T-helper 1 cell treated with Interleukin-12 subunit alpha and Interleukin-12 subunit beta and Interleukin-4 antibody, amounts not matched to agents 30 ng/mL and 1 ng/mL, for 36 hours (primary cell): ENCODE measurements around the gene ANO1. TPM values are rescaled to one million over a fixed set of nuclear protein-coding genes. Genes with fewer than 3 reads are reported as not detected.

Experiments
- intact Hi-C: fragments of 100-400 bp; cut with micrococcal nuclease; formaldehyde crosslinking; loops from one replicate; pipeline ENCODE4 v1.15.1; 2024
- total RNA-seq: library from RNA; stranded (reverse); gene quantifications from 2 replicates; pipeline ENCODE4 v1.2.3, GENCODE V29; 2022

ANO1 gene
- total RNA-seq, 1 donor from 2014 or later = not detected

DNA sequence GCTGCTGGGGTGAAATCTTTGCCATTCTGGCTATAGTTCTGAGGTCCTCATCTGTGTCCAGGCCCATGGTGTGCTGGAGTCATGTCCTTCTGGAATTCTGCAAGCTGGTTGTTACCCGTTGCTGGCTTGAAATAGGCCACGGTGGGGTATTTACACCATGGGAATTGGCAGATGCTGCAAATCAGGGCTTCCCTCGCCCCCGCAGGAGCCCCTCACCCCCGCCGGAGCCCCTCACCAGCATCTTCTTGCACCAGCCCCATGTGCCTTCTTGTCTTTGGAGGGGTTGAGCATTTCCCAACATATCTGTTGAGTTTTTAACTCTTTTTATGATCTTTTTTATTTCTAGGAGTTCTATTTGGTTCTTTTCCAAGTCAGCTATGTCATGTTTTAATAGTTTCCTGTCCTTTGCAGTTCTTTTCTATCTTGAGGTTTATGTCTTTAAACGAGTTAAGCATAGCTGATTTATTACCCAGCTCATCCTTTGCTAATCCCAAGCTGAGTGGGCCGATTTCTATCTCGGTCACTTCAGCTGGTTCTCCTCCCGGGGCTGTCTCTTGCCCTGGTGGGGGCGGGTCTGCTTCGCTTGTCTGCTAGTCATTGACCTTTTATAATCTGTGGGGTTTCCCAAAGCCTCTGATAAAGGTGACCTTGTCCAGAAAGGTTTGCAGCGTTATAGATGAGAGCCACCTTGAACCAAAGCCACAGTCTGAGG lies 17.6 kb downstream of the ANO1 start:
- intact Hi-C loops = no loop called here

DNA sequence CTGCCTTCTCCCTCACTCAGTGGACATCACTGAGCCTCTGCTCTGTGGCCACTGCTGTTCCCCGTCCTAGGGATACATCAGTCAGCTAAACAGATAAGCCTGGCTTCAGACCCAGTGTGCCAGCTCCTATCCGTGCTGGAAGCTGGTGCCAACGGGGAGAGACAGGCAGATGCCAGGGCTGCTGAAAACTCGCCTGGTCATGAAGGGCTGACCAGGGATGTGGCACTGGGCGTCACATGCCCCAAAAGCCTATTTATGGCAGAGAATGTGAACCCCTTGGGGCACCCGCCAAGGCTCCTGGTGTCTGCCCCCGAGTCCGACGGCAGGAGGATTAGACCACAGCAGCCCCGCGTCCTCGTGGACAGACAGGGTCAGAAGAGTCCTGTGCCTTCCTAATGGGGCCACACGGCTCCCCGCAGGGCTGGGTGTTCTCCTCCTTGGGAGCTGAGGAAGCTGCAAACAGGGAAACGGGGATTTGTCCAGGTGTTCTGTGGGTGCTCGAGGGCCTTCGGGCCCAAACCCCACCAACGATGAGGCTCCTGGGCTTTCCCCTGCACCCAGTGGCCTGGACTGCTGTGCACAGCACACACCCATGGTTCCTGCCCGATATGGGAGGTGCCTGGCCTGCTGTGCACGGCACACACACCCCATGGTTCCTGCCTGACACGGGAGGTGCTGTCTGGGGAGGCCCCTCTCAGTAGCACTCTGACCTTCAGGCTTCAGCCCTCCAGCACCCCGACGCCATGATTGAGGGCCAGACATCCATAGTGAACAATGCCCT lies 19.9 kb downstream of the ANO1 start:
- intact Hi-C loops = no loop called here

DNA sequence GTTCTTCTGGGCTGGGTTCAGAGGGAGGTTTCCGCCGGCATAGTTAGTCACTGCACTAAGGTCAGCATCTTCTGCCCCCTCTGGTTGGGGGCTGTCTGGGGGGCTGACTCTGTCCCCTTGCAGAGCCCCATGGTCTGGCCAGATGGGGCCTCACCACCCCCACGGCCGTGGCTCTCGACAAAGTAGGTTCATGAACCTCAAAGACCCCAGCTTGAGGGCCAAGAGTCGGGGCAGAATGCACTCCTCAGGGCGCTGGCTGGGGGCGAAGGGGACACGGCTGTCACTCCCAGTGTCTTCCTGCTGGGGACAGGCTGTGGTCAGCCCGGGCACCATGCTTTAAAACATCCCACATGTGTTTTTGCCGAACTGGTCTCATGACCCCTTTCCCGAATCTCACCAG lies 20.8 kb downstream of the ANO1 start:
- intact Hi-C loops = no loop called here

DNA sequence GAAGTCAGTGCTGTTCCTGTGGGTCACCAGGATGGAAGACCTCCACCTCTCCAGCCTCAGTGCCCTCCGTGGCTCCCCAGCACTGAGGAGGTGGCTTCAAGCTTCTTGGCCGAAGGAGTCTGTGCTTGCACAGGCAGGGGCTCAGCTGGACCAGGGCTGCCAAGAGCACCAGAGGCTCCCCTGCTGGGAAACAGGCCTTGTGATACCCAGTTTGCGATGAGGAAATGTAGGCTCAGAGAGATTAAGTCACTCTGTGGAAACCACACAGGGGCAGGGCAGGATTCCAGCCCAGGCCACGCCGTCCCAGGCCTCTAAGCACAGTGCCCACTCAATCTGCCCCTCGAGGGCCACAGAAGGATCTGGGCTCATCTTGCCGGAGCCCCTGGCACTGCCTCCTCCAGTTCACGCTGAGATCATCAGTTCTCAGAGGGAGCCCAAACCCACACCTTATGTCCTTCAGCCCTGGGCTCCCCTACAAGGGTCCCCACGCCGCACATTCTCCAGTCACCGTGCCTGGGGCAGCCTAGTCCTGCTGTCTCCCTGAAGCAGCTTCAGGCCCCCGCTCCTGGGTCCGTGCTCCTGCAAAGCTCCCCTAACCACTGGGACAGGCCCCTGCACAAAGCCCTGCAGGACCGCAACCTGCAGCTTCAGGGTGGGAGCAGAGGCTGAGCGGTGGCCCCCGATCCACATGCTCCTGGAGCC lies 21.6 kb downstream of the ANO1 start:
- intact Hi-C loops = no loop called here

DNA sequence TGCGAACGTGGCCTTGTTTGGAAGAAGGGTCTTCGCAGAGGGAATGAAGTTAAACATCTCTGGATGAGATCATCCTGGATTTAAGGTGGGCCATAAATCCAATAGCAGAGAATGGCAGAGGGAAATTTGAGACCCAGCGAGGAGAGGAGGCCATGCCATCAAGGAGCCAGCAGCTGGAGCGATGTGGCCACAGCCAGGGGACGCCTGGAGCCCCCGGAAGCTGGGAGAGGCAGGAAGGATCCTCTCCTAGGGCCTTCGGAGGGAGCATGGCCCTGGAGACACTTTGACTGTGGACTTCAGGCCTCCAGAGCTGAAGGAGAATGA lies 22.1 kb downstream of the ANO1 start:
- intact Hi-C loops = no loop called here

GRCh38 chr11:70100791-70101190 lies 22.7 kb downstream of the ANO1 start:
- intact Hi-C loops = no loop called here

DNA sequence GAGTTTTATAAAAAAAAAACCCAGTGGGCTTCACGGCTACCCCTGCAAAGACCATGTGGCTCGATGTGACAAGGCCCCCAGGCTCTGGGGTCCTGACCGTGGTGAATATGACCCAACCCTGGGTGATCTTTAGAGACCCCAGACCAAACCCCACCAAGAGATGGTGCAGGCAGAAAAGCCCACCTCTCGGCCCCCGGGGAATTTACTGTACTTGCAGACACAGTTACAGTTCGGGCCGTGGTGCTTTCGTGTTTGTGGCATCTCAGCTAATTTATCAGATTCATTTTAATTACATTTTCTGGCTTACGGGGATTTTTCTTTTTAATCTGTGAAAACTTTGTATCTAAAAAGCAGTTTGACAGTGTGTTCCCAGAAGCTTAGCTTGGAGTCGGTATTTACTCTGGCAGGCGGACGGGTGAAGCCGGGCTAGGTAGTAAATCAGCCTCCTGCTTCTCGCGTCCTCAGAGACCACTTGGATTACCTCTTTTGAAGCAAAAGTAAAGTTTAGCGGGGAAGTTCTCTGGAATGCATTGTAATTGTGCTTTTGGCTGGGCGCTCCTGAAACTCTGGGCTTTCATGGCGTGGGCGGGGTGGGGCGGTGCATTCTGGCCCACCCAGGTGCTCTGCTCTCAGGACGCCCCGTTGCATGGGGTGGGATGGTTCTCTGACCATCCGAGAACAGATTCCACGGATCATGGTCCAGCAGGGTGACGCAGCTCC lies 25.3 kb downstream of the ANO1 start:
- intact Hi-C loops = no loop called here

DNA sequence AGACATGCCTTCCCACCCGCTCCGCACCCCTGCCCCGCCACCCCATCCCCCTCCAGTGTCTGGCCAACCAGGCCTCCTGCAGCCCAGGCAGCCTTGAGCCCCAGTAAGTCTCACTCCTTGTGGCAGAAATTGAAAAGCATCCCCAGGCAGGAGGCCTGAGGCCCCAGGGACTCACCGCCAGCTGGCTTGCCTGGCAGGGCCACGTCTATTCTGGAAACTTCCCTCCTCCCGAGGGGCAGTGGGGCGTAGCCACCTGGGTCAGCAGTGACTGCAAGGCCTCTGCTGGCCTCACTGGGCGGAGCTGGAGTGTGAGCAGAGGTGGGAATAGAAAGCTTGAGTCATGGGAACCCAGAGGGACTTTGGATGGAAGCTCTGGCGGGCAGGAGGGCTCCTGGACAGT lies 26.3 kb downstream of the ANO1 start:
- intact Hi-C loops = no loop called here

- intact Hi-C loops = no loop called here
Observed at GRCh38 chr11:70104961-70105360, 26.8 kb downstream of the ANO1 start.

DNA sequence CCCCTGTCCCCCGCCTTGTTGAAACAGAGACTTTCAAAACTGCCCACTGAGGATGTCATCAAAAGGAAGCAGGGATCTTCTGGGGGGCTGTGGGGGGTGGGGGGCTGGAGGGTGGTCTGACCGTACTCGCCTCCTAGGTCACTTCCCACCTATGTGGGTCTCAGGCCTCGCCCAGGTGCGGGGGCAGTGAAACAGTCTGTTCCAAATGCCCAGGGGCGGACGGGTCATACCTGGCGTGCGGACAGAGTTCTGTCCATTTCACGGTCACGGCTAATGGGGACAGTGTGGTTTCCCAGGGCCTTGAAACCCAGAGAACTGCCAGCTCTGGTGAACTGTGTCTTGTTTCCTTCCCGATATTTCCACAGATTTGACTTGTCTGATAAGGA lies 27.2 kb downstream of the ANO1 start:
- intact Hi-C loops = no loop called here

- intact Hi-C loops = no loop called here
Observed at GRCh38 chr11:70105755-70106571, 27.8 kb downstream of the ANO1 start.

DNA sequence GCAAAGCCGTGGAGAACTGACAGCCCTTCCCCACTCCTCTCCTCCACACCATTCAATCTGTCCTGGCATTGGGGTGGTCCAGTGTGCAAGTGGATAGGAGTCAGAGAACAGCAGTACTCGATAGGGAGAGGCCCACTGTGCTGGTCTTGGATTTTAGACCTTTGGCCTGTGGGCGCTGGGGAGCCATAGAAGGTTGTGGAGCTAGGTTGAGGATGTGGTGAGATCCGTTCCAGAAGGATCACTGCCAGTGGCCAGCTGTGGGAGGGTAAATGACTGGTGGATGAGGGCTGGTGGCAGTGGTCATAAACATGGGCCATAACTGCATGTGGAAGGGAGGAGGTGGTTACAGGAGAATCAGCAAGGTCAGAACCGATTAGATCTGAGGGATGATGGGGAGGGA lies 28.6 kb downstream of the ANO1 start:
- intact Hi-C loops = no loop called here

- intact Hi-C loops = no loop called here
Observed at GRCh38 chr11:70107191-70107590, 29.1 kb downstream of the ANO1 start.

GRCh38 chr11:70107756-70108155 lies 29.6 kb downstream of the ANO1 start:
- intact Hi-C loops = no loop called here

GRCh38 chr11:70108250-70108649 lies 30.1 kb downstream of the ANO1 start:
- intact Hi-C loops = no loop called here

GRCh38 chr11:70109006-70109405 lies 30.9 kb downstream of the ANO1 start:
- intact Hi-C loops = no loop called here

- intact Hi-C loops = no loop called here
Observed at GRCh38 chr11:70109903-70110302, 31.8 kb downstream of the ANO1 start.

DNA sequence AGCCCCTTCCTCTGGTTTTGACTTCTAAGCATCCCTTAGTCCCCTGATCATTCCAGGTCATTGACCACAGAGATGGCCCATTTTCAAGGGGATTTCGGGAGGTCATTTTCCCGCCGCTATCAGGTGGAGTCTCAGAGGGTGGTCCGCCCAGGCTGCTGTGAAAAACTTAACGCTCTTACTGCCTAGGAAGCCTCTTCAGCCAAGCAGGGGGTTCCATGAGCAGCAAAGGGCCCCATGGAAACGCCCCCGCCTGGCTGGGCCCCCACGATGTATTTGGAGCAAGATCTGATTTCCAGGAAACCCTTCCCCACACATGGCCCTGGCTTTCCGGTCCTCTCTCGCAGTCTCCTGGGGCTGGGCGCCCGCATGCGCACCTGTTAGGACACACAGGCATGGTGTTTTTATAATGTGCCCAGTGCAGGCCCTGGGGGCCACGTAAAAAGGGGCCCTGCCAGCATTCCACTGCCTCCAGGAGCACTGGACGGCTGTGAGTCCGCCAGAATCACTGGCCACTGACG lies 32.5 kb downstream of the ANO1 start:
- intact Hi-C loops = no loop called here

- intact Hi-C loops = no loop called here
Observed at GRCh38 chr11:70111269-70112016, 33.3 kb downstream of the ANO1 start.

DNA sequence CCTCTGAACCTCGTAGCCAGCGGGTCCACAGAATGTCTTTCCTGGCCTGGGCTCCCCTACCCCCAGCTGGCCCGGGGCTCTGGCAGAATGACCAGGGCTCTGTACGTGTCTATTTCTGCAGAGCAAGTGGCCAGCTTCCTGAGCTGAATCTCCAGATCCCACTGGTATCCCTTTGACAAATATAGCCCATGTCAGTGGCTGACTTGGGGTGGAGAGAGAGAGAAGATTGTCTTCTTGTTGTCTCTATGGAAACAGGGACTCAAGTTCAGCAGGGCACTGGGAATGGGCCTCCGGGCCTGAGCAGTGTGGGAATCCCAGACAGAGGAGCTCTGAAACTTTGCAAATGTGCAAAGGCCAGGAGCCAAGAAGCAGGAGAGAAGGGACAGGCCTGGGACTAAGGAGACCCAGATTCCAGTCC lies 33.9 kb downstream of the ANO1 start:
- intact Hi-C loops = no loop called here
